ENCODE measurements around the gene ARID3A.

DNA sequence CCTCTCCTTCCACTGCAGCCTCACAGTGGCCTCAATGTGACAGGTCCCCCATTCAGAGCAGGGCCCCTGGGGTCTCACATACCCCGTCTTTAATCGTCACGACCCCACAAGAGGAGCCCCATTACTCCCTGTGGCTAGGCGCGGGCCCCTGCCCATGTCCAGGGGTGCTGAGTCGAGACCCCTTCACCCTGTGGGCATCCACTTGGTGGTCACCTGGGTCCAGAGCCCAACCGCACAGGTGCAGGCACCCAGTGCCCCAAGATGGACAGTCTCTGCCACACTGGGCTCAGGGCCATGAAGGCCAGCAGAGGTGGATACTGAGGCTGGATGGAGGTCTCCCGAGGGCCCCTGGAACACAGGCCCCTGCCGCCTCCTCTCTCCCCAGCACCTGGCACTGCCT lies 92.1 kb downstream of the ARID3A start:
- TF ChIP-seq, protein P1, sequence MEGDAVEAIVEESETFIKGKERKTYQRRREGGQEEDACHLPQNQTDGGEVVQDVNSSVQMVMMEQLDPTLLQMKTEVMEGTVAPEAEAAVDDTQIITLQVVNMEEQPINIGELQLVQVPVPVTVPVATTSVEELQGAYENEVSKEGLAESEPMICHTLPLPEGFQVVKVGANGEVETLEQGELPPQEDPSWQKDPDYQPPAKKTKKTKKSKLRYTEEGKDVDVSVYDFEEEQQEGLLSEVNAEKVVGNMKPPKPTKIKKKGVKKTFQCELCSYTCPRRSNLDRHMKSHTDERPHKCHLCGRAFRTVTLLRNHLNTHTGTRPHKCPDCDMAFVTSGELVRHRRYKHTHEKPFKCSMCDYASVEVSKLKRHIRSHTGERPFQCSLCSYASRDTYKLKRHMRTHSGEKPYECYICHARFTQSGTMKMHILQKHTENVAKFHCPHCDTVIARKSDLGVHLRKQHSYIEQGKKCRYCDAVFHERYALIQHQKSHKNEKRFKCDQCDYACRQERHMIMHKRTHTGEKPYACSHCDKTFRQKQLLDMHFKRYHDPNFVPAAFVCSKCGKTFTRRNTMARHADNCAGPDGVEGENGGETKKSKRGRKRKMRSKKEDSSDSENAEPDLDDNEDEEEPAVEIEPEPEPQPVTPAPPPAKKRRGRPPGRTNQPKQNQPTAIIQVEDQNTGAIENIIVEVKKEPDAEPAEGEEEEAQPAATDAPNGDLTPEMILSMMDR (IDR thresholded peaks at IDR 0.05; ENCODE audit: insufficient read depth, low read length, poor library complexity, severe bottlenecking), result no peak
- TF ChIP-seq EZH2phosphoT487 (conservative IDR thresholded peaks at IDR 0.05; ENCODE audit: low read length), result no peak
